Bronchial epithelial cell (primary cell): ENCODE measurements around the gene USF2. TPM values are rescaled to one million over a fixed set of nuclear protein-coding genes. Genes with fewer than 3 reads are reported as not detected.

Source experiments
- DNase-seq: peaks from one replicate; pipeline ENCODE4 v3.0.0-alpha.2; 2010; ENCODE audit warnings: low read depth
- FAIRE-seq: peaks from 2 replicates; lab custom pipeline; 2011; peaks lifted over from hg19 to GRCh38; lab: Jason Lieb, UNC
- H3K27me3 ChIP-seq: 2 replicates; pipeline ENCODE4 v1.5.1; 2011; ENCODE audit warnings: low read length; ENCODE audit not compliant: control insufficient read depth, insufficient read depth
- H3K36me3 ChIP-seq: 2 replicates; pipeline ENCODE4 v1.5.1; 2011; ENCODE audit warnings: low read length; ENCODE audit not compliant: control insufficient read depth, insufficient read depth
- H3K4me3 ChIP-seq: 2 replicates; pipeline ENCODE4 v1.5.1; 2011; ENCODE audit warnings: mild to moderate bottlenecking, low read depth, low read length, control low read depth
- total RNA-seq: library from RNA; depleted of rRNA; stranded (reverse); fragments of >200 nt; gene quantifications from 2 replicates; pipeline ENCODE4 v1.2.1, GENCODE V29; 2014
- TF ChIP-seq, protein P1 (sequence below): IDR thresholded peaks from 2 replicates; pipeline ENCODE4 v1.5.1; 2011; ENCODE audit warnings: mild to moderate bottlenecking, moderate library complexity, low read length, control low read depth, inconsistent platforms; ENCODE audit not compliant: insufficient read depth, severe bottlenecking

Gene USF2
- total RNA-seq, 1 donor from 2014 or later, result 60.8 TPM

DNA sequence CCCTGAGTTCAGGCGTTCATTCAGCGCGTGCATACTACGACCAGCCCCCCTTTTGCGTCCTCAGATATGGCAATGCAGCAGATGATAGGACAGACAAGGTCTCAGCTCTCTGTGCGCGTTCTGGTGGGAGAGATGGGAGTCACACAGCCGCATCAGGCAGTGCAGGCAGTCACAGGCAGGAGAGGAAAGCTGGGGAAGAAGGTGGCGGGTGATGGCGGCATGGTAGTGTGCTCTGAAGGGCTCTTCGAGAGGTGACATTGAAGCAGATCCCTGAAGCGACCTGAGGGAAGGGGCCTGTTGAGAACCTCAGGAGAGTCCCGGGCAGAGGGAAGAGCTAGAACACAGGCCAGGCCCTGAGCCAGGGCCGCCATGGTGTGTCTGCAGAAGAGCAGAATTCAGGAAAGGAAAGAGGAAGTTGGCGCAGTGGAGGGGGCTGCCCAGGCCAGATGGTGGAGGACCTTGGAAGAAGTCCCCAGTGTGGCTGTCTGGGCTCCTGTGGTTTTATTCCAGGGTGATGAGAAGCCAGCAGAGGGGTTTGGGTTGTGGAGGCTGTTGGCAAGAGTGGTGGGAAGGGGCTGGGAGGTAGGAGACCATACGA lies 3.5 kb downstream of the USF2 start:
- TF ChIP-seq, protein P1, sequence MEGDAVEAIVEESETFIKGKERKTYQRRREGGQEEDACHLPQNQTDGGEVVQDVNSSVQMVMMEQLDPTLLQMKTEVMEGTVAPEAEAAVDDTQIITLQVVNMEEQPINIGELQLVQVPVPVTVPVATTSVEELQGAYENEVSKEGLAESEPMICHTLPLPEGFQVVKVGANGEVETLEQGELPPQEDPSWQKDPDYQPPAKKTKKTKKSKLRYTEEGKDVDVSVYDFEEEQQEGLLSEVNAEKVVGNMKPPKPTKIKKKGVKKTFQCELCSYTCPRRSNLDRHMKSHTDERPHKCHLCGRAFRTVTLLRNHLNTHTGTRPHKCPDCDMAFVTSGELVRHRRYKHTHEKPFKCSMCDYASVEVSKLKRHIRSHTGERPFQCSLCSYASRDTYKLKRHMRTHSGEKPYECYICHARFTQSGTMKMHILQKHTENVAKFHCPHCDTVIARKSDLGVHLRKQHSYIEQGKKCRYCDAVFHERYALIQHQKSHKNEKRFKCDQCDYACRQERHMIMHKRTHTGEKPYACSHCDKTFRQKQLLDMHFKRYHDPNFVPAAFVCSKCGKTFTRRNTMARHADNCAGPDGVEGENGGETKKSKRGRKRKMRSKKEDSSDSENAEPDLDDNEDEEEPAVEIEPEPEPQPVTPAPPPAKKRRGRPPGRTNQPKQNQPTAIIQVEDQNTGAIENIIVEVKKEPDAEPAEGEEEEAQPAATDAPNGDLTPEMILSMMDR, result no peak
- FAIRE-seq, result no peak
- Histone ChIP-seq H3K27me3 (no peaks in the 10 kb centered on the region), H3K4me3 (no peak overlapping the region), H3K36me3 (peaks cover 34% of the 10 kb centered on the region)
- no peak for DNase-seq

DNA sequence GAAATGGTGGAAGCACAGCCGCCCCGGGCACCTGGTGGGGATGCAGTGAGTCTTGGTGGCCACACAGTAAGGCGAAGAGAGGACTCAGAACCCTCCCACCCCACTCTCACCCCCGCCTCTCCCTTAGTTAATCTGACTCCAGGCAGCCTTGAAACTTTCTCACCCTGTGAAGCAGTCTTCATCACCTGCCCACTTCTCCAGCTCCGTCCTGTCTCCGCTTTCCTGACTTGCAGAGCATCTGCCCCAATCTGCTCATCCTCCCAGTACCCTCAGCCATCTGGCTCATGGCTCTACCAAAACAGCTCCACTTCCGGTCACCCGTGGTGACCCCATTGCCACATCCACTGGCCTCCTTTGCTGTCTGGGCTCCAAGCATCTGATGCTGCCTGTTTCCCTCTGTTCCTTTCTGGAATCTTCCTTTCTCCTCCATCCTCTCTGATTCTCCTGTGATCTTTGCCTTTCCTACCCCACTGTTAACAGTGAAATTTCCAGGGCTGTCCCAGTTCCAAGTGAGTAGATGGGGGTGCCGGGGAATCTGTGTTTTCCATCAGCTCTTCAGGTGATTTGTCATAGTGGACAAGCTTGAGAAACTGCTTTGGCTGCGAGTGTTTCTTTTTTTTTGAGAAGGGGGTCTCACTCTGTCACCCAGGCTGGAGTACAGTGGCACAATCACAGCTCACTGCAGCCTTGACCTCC lies 4.3 kb downstream of the USF2 start:
- no peak for DNase-seq
- Histone ChIP-seq H3K36me3 (peaks cover 36% of the 10 kb centered on the region), H3K27me3 (no peaks in the 10 kb centered on the region)

DNA sequence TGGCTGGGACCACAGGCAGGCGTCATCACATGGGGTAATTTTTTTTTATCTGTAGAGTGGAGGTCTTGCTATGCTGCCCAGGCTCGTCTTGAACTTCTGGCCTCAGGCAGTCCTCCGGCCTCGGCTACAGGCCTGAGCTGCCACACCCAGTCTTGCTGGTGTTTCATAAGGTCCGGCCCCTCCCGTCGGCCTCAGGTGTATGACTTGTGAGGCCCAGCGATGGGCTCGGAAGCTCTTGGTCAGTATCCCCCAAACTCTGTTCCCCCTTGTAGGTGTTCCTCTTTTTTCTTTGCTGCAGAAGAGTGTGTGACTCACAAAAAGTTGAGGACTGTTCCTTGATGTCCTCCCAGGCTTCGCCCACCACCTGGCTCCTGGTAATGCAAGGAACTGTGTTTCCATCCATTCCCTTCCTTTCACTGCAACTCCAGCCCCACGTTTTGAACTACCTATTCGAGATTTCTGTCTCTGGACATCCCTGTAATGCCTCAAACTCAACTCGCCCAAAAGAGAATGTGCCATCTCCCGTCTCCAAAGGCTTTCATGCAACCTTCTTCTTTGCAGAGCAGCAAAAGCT lies 5.0 kb downstream of the USF2 start:
- no peak for DNase-seq
- peaks cover 36% of the 10 kb centered on the region for H3K36me3 ChIP-seq
- TF ChIP-seq, protein P1, result no peak
- no peak overlapping the region for H3K4me3 ChIP-seq
- H3K27me3 ChIP-seq, result no peaks in the 10 kb centered on the region
- no peak for FAIRE-seq

More for the DNA sequence above, 4.3 kb downstream of the USF2 start:
- TF ChIP-seq, protein P1, result no peak
- no peak overlapping the region for H3K4me3 ChIP-seq
- no peak for FAIRE-seq

DNA sequence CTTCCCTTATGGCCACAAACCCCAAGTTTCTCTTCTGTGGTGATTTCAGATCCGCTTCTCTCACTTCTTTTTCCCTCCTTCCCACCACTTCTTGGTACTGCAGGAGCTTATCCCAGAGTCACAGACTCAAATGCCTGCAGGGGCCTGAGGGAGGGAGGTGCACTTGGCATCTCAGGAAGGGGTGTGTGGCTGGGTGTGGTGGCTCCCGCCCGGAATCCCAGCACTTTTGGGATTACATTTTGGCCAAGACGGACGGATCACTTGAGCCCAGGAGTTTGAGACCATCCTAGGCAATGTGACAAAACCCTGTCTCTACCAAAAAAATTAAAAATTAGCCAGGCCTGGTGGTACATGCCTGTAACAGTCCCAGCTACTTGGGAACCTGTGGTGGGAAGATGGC lies 5.6 kb downstream of the USF2 start:
- TF ChIP-seq, protein P1, result no peak
- Histone ChIP-seq H3K36me3 (peaks cover 40% of the 10 kb centered on the region), H3K4me3 (no peak overlapping the region), H3K27me3 (no peaks in the 10 kb centered on the region)
- no peak for DNase-seq
- FAIRE-seq, result no peak

DNA sequence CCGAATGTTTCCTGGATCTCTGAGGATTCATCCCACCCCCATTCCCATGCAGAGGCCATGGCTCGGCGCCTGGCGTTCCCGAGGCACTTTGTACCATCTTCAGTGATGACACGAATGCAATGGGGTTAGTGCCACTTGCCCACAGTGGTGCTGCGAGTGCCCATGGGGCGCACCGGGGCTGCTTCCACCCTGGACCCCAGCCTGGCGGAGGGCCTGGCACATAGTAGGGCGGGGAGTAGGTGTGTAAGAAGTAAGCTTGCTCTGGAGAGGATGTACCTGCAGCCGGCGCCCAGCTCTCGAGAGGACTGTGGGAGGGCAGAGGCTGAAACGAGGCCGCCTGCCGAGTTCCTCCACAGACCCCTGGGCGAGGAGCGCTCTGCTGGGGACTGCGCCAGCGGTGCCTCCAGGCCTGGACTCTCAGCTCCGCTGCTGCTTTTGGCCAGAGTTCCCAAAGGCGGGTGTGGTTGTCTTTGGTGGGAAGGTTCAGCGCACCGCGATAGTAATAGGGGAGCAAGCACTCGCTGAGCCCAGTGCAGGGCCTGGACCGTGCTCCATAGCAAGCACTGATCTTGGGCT lies 8.0 kb downstream of the USF2 start:
- Histone ChIP-seq H3K27me3 (no peaks in the 10 kb centered on the region), H3K36me3 (peaks cover 27% of the 10 kb centered on the region), H3K4me3 (no peak overlapping the region)
- FAIRE-seq, result no peak
- DNase-seq, result no peak
- TF ChIP-seq, protein P1, result no peak
